Skin of body (tissue), 2 donors: ENCODE data around the gene SLC25A30. TPM values are rescaled to one million over a fixed set of nuclear protein-coding genes. Genes with fewer than 3 reads are reported as not detected.
"Not testable (repeated sequence)": the region's sequence is repeated elsewhere in the genome, so short reads cannot be mapped to it uniquely, and the experiment has no call there.

ENCODE experiments used
- DNase-seq: peaks from one replicate; lab custom pipeline; 2025; lab: John Stamatoyannopoulos, UW
- total RNA-seq: library from RNA; depleted of rRNA; stranded (reverse); fragments of >200 nt; gene quantifications from one replicate; pipeline ENCODE4 v1.2.3, GENCODE V29; 2014

SLC25A30 gene
- total RNA-seq, 1 donor from 2014 or later, result 10.5 TPM

GRCh38 chr13:45432737-45433380 lies 14.7 kb upstream of the SLC25A30 start:
- no peak for DNase-seq

GRCh38 chr13:45426056-45426841 lies 8.1 kb upstream of the SLC25A30 start:
- DNase-seq, result not testable (repeated sequence)

GRCh38 chr13:45422731-45423292 lies 4.6 kb upstream of the SLC25A30 start:
- no peak for DNase-seq

GRCh38 chr13:45419945-45420344 lies 1.8 kb upstream of the SLC25A30 start:
- DNase-seq, result no peak

- not testable (repeated sequence) for DNase-seq
These were observed 1.2 kb upstream of the SLC25A30 start for GRCh38 chr13:45419389-45419788.

GRCh38 chr13:45416516-45417128 lies 1.6 kb downstream of the SLC25A30 start:
- DNase-seq, result no peak

GRCh38 chr13:45415112-45415511 lies 3.1 kb downstream of the SLC25A30 start:
- no peak for DNase-seq

GRCh38 chr13:45413826-45414307 lies 4.3 kb downstream of the SLC25A30 start:
- DNase-seq, result no peak

GRCh38 chr13:45412274-45413049 lies 5.7 kb downstream of the SLC25A30 start:
- DNase-seq, result no peak

GRCh38 chr13:45411631-45412030 lies 6.5 kb downstream of the SLC25A30 start:
- DNase-seq, result no peak

GRCh38 chr13:45411221-45411620 lies 7.0 kb downstream of the SLC25A30 start:
- DNase-seq, result no peak

GRCh38 chr13:45410466-45410865 lies 7.7 kb downstream of the SLC25A30 start:
- no peak for DNase-seq

- DNase-seq, result no peak
These were observed 8.2 kb downstream of the SLC25A30 start for GRCh38 chr13:45410001-45410400.

GRCh38 chr13:45406421-45406820 lies 11.8 kb downstream of the SLC25A30 start:
- DNase-seq, result no peak

- no peak for DNase-seq
These were observed 15.1 kb downstream of the SLC25A30 start for GRCh38 chr13:45403081-45403480.

GRCh38 chr13:45402641-45403040 lies 15.5 kb downstream of the SLC25A30 start:
- no peak for DNase-seq

- no peak for DNase-seq
These were observed 16.9 kb downstream of the SLC25A30 start for GRCh38 chr13:45401314-45401713.

- no peak for DNase-seq
These were observed 19.3 kb downstream of the SLC25A30 start for GRCh38 chr13:45398877-45399276.

GRCh38 chr13:45396533-45397095 lies 21.6 kb downstream of the SLC25A30 start:
- DNase-seq, result no peak

- DNase-seq, result no peak
These were observed 24.1 kb downstream of the SLC25A30 start for GRCh38 chr13:45393941-45394570.
